WTC11 (cell line): ENCODE results near the gene RAD21L1. TPM values are rescaled to one million over a fixed set of nuclear protein-coding genes. Genes with fewer than 3 reads are reported as not detected.

Source experiments
- ATAC-seq: fragments of 200-7000 bp; cut with Tn5 transposase; 2 replicates; pipeline ENCODE4 v1.10.0; 2021; ENCODE audit warnings: mild to moderate bottlenecking, moderate library complexity
- CTCF ChIA-PET: fragments of 300-600 bp; sonication (Branson Sonifier 250); formaldehyde crosslinking; loops from one replicate; lab custom pipeline; 2021; ENCODE audit warnings: antibody characterized with exemption; lab: Charles Lee
- POLR2A ChIA-PET: fragments of 350-600 bp; sonication (Branson Sonifier 250); formaldehyde crosslinking; loops from one replicate; lab custom pipeline; 2021; ENCODE audit warnings: antibody characterized with exemption; lab: Charles Lee
- DNase-seq: peaks from one replicate; pipeline ENCODE4 v3.0.0; 2021; ENCODE audit warnings: low spot score
- H3K27ac Mint-ChIP-seq: 2 replicates; pipeline ENCODE4 v1.8.0; 2021; ENCODE audit warnings: mixed read lengths
- H3K27me3 Mint-ChIP-seq: 2 replicates; pipeline ENCODE4 v1.8.0; 2021; ENCODE audit warnings: low read depth, mild to moderate bottlenecking, moderate library complexity, mixed read lengths
- H3K36me3 Mint-ChIP-seq: 2 replicates; pipeline ENCODE4 v1.8.0; 2021; ENCODE audit warnings: mixed read lengths
- H3K4me1 Mint-ChIP-seq: 2 replicates; pipeline ENCODE4 v1.8.0; 2022; ENCODE audit warnings: mixed read lengths
- H3K4me3 Mint-ChIP-seq: 2 replicates; pipeline ENCODE4 v1.8.0; 2021; ENCODE audit warnings: mild to moderate bottlenecking, moderate library complexity, mixed read lengths
- H3K9me3 Mint-ChIP-seq: 2 replicates; pipeline ENCODE4 v1.8.0; 2021; ENCODE audit warnings: mixed read lengths
- ATF6 ChIP-seq: sonication (generic); formaldehyde crosslinking; IDR thresholded peaks from 2 replicates; pipeline ENCODE4 v1.8.1; 2023; ENCODE audit warnings: mild to moderate bottlenecking, missing genetic modification reagents
- CREB1 ChIP-seq: sonication (generic); formaldehyde crosslinking; IDR thresholded peaks from 2 replicates; pipeline ENCODE4 v1.8.0; 2023; ENCODE audit warnings: mild to moderate bottlenecking, missing genetic modification reagents
- CREM ChIP-seq: sonication (generic); formaldehyde crosslinking; IDR thresholded peaks from 2 replicates; pipeline ENCODE4 v1.8.1; 2022; ENCODE audit warnings: mild to moderate bottlenecking, missing genetic modification reagents, moderate library complexity
- EMX1 ChIP-seq: fragments of 250-450 bp; sonication (Bioruptor Pico); IDR thresholded peaks from 2 replicates; pipeline ENCODE4 v1.8.0; 2021; ENCODE audit warnings: mild to moderate bottlenecking
- GTF2I ChIP-seq: fragments of 250-450 bp; sonication (Bioruptor Pico); conservative IDR thresholded peaks from 2 replicates; pipeline ENCODE4 v1.4.0; 2021; ENCODE audit warnings: mild to moderate bottlenecking
- MAX ChIP-seq: sonication (generic); formaldehyde crosslinking; IDR thresholded peaks from 2 replicates; pipeline ENCODE4 v1.8.0; 2022; ENCODE audit warnings: mild to moderate bottlenecking, missing genetic modification reagents
- MYBL2 ChIP-seq: sonication (generic); formaldehyde crosslinking; IDR thresholded peaks from 2 replicates; pipeline ENCODE4 v1.8.1; 2023; ENCODE audit warnings: mild to moderate bottlenecking, moderate library complexity, missing genetic modification reagents
- NFATC4 ChIP-seq: fragments of 250-450 bp; sonication (Bioruptor Pico); IDR thresholded peaks from 2 replicates; pipeline ENCODE4 v1.9.0; 2021; ENCODE audit warnings: mild to moderate bottlenecking
- NFE2L1 ChIP-seq: sonication (generic); formaldehyde crosslinking; IDR thresholded peaks from 2 replicates; pipeline ENCODE4 v1.8.1; 2023; ENCODE audit warnings: missing genetic modification reagents
- NFYB ChIP-seq: sonication (generic); formaldehyde crosslinking; conservative IDR thresholded peaks from 2 replicates; pipeline ENCODE4 v1.8.0; 2022; ENCODE audit warnings: low read depth, missing genetic modification reagents
- NR1H2 ChIP-seq: sonication (generic); formaldehyde crosslinking; IDR thresholded peaks from 2 replicates; pipeline ENCODE4 v1.9.0; 2021; ENCODE audit warnings: mild to moderate bottlenecking, moderate library complexity, missing genetic modification reagents
- PRRX2 ChIP-seq: fragments of 250-450 bp; sonication (Bioruptor Pico); IDR thresholded peaks from 2 replicates; pipeline ENCODE4 v1.8.0; 2021; ENCODE audit warnings: mild to moderate bottlenecking
- RELA ChIP-seq: sonication (generic); formaldehyde crosslinking; IDR thresholded peaks from 2 replicates; pipeline ENCODE4 v1.8.1; 2022; ENCODE audit warnings: missing genetic modification reagents, mild to moderate bottlenecking, borderline replicate concordance
- RORB ChIP-seq: fragments of 250-450 bp; sonication (Bioruptor Pico); IDR thresholded peaks from 2 replicates; pipeline ENCODE4 v1.9.0; 2021; ENCODE audit warnings: mild to moderate bottlenecking
- SMAD4 ChIP-seq: sonication (generic); formaldehyde crosslinking; IDR thresholded peaks from 2 replicates; pipeline ENCODE4 v1.8.0; 2022; ENCODE audit warnings: mild to moderate bottlenecking, missing genetic modification reagents
- SOX15 ChIP-seq: fragments of 250-450 bp; sonication (Bioruptor Pico); IDR thresholded peaks from 2 replicates; pipeline ENCODE4 v1.9.0; 2021; ENCODE audit warnings: mild to moderate bottlenecking
- TCF7 ChIP-seq: sonication (generic); formaldehyde crosslinking; IDR thresholded peaks from 2 replicates; pipeline ENCODE4 v1.8.0; 2022; ENCODE audit warnings: mild to moderate bottlenecking, low read depth, missing genetic modification reagents, moderate library complexity
- ZNF138 ChIP-seq: sonication (generic); formaldehyde crosslinking; conservative IDR thresholded peaks from 2 replicates; pipeline ENCODE4 v1.8.1; 2022; ENCODE audit warnings: mild to moderate bottlenecking, moderate library complexity, missing genetic modification reagents
- ZNF263 ChIP-seq: sonication (generic); formaldehyde crosslinking; IDR thresholded peaks from 2 replicates; pipeline ENCODE4 v1.8.1; 2022; ENCODE audit warnings: low read depth, mild to moderate bottlenecking, moderate library complexity, missing genetic modification reagents
- ZNF425 ChIP-seq: fragments of 250-450 bp; sonication (Bioruptor Pico); conservative IDR thresholded peaks from 2 replicates; pipeline ENCODE4 v1.9.0; 2021; ENCODE audit warnings: mild to moderate bottlenecking
- ZNF671 ChIP-seq: fragments of 250-450 bp; sonication (Bioruptor Pico); IDR thresholded peaks from 2 replicates; pipeline ENCODE4 v1.8.0; 2021; ENCODE audit warnings: mild to moderate bottlenecking
- total RNA-seq: library from RNA; stranded (reverse); gene quantifications from 3 replicates; pipeline ENCODE4 v1.2.3, GENCODE V29; 2021
- TF ChIP-seq, protein P1 (sequence below): sonication (generic); formaldehyde crosslinking; IDR thresholded peaks from 2 replicates; pipeline ENCODE4 v1.8.0; 2022; ENCODE audit warnings: mild to moderate bottlenecking, missing genetic modification reagents
- TF ChIP-seq, protein P2 (sequence below): sonication (generic); formaldehyde crosslinking; IDR thresholded peaks from 2 replicates; pipeline ENCODE4 v1.8.1; 2022; ENCODE audit warnings: mild to moderate bottlenecking, moderate library complexity, missing genetic modification reagents

RAD21L1 gene
- total RNA-seq, 1 experiment from 2014 or later: 0.77 TPM

DNA sequence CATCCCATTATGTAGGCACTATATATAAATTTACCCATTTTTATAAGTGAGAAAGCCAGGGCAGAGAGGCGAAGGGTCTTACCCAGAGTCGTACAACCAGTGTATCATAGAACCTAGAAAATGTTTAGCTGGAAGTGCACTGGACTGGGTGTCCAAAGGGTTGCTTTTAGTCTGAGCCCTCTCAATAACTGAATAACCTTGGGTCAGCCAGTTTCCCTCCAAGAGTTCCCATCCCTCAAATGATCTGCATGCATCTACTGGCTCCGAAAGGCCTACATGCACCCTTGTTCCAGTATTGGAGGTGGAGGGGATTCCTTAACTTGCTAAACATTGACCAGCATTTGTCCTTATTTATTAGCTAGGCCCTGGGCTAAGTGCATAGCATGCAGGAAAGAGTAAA is 44.0 kb downstream of the RAD21L1 start (continued):
- TF ChIP-seq EMX1 (CRISPR knock-in tag) (no peak), NFYB (CRISPR knock-in tag) (no peak), MYBL2 (CRISPR knock-in tag) (no peak), GTF2I (no peak), RELA (no peak)
- TF ChIP-seq, protein P1, sequence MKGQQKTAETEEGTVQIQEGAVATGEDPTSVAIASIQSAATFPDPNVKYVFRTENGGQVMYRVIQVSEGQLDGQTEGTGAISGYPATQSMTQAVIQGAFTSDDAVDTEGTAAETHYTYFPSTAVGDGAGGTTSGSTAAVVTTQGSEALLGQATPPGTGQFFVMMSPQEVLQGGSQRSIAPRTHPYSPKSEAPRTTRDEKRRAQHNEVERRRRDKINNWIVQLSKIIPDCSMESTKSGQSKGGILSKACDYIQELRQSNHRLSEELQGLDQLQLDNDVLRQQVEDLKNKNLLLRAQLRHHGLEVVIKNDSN (CRISPR knock-in tag): no peak
- TF ChIP-seq, protein P2, sequence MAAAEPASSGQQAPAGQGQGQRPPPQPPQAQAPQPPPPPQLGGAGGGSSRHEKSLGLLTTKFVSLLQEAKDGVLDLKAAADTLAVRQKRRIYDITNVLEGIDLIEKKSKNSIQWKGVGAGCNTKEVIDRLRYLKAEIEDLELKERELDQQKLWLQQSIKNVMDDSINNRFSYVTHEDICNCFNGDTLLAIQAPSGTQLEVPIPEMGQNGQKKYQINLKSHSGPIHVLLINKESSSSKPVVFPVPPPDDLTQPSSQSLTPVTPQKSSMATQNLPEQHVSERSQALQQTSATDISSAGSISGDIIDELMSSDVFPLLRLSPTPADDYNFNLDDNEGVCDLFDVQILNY (CRISPR knock-in tag): no peak

DNA sequence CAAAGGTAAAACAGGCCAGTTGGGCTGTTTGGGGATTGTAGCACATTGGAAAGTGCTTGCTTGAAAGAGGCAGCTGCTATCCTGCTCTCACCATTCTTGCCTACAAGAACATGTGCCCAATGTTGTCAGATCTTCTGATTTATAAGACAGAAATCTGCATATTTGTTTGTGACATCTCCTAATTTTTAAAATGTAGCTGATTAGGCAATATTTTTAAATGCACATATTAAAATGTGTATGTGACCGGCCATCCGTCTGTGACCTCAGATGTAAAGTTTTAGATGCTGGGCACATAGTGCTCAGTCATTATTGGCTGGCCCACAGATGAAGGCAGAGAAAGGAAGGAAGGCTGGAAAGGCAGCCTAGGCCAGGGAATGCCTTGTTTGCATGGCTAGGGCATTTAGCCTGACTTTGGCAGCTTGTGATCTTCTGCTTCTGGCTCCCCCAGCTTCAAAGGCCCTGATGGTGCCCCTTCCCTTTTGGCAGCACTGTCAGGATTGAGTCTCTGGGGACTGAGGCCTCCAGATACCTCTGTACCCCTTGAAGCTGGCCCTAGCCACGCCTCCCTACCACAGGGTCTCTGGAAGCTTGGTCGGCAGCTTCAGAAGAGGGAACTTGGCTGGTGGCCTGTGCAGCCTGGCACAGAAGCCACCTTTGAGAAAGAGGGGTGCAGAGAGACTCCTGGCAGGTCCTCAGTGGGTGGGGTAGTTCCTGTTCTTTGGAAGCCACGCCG is 46.7 kb downstream of the RAD21L1 start:
- H3K27ac Mint-ChIP-seq: no peak overlapping the region
- peaks cover 4% of the 10 kb centered on the region; the same call in 1 of the 2 replicates for H3K4me1 Mint-ChIP-seq
- H3K4me3 Mint-ChIP-seq: no peak overlapping the region
- no peaks in the 10 kb centered on the region for H3K36me3 Mint-ChIP-seq
- TF ChIP-seq NFATC4 (CRISPR knock-in tag): no peak
- no peak for TF ChIP-seq RORB (CRISPR knock-in tag)
- TF ChIP-seq TCF7 (CRISPR knock-in tag): no peak
- no peak for TF ChIP-seq PRRX2 (CRISPR knock-in tag)
- no peak for TF ChIP-seq ZNF138 (CRISPR knock-in tag)
- TF ChIP-seq ZNF263 (CRISPR knock-in tag): no peak
- TF ChIP-seq ZNF671 (CRISPR knock-in tag): no peak
- no peak for TF ChIP-seq SOX15 (CRISPR knock-in tag)
- TF ChIP-seq MAX (CRISPR knock-in tag): no peak
- TF ChIP-seq ZNF425 (CRISPR knock-in tag): no peak
- TF ChIP-seq NR1H2 (CRISPR knock-in tag): no peak
- TF ChIP-seq NFE2L1 (CRISPR knock-in tag): no peak
- no peak for TF ChIP-seq CREM (CRISPR knock-in tag)
- no peak for TF ChIP-seq SMAD4 (CRISPR knock-in tag)
- TF ChIP-seq ATF6: no peak
- TF ChIP-seq CREB1: no peak
- TF ChIP-seq, all 79 proteins: peak for 0
- DNase-seq: no peak
- ChIA-PET POLR2A (no interaction called here), CTCF (interaction anchor here (1.1 kb wide), 1 partner anchor 40 kb away, joined by 6 read pairs; no protein-coding TSS in a partner anchor)
- ATAC-seq: no peak
- Mint-ChIP-seq H3K9me3 (no peaks in the 10 kb centered on the region), H3K27me3 (no peaks in the 10 kb centered on the region; the same call in 1 of the 2 replicates)
